Left renal pelvis (tissue), 4 donors: ENCODE measurements around the gene PDYN. TPM values are rescaled to one million over a fixed set of nuclear protein-coding genes. Genes with fewer than 3 reads are reported as not detected.

Experiments
- DNase-seq, 4 donors: peaks; one replicate each; pipeline ENCODE4 v3.0.0-alpha.2; 2013; ENCODE audit warnings: low read depth in 4 of 4, low spot score in 3 of 4
- polyA plus RNA-seq, 4 donors: library from polyadenylated mRNA; unstranded; fragments of 120-200 nt; gene quantifications; one replicate each; pipeline ENCODE4 v1.2.1, GENCODE V29; 2013; ENCODE audit not compliant: insufficient read length in 4 of 4

The PDYN gene
- polyA plus RNA-seq, 4 donors: 0.20 to 0.43 (median 0.23) TPM

GRCh38 chr20:1952737-1953530 is 40.9 kb downstream of the PDYN start:
- DNase-seq: no peak

DNA sequence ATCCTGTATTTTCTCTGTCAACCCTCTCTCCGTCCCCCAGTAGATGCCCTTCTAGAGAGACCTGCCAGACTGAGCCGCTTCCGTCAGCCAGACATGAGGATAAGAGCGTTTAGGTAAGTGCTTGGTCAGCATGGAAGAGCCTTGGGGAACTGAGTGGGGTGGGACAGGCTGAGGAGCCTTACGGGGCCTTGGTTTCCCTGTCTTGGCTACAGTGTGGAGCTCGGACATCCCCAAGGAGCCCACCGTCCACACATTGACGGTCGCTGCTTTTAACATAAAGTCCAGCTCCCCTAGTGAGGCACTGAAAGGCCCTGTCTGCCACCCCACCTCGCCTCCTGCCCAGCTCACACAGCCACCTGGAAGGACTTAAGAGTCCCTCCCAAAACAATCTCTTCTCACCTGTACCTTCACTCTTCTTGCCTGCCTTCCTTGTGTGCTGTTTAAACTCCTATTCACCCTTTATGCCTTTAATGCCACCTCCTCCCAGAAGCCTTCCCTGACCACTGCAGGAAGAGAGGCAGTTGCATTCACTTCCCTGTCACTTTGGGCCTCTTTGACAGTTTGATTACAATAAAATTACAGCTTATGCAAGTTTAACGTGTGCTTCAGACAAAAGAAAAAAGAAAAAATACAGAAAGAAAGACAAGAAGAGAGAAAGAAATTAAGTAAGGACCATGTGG is 42.3 kb downstream of the PDYN start:
- no peak for DNase-seq

DNA sequence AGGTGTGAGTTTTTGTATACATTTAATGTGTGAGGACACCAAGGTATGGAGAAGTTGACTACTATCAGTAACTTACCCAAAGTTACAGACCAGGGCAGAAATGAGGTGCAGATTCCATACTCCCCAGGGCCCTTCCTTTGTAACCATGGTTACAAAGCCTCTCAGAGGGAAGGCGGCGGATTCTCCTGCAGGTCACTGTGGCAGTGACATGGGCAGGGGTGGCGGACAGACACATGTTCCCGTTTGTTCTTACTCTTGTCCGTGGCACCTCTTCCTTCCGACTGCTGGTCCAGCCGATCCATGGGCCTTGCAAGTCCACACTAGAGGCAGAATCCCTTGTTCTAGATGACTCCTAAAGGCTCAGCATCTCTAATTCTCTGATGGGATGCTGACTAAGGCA is 43.0 kb downstream of the PDYN start:
- DNase-seq: no peak

- no peak for DNase-seq
Measured at GRCh38 chr20:1949347-1950100, 44.3 kb downstream of the PDYN start.

DNA sequence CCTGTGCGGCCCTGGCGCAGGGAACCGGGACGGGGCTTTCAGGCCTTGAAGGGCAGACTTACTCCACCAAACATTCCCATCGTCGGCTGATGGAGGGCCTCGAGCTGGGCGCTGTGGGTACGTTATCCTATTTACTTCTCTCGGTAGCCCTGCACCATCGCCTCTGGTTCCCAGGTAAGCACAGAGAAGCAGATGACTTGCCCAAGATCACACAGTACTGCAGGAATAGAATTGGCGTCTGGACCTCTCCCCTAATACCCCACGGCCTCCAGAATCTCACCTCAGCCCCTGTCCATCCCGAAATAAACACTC is 46.4 kb downstream of the PDYN start:
- no peak for DNase-seq

- DNase-seq: peak; percentile 42 to 76 (median 51)
Measured at GRCh38 chr20:1946762-1947534, 46.9 kb downstream of the PDYN start.

- no peak for DNase-seq
Measured at GRCh38 chr20:1946442-1946761, 47.5 kb downstream of the PDYN start.

DNA sequence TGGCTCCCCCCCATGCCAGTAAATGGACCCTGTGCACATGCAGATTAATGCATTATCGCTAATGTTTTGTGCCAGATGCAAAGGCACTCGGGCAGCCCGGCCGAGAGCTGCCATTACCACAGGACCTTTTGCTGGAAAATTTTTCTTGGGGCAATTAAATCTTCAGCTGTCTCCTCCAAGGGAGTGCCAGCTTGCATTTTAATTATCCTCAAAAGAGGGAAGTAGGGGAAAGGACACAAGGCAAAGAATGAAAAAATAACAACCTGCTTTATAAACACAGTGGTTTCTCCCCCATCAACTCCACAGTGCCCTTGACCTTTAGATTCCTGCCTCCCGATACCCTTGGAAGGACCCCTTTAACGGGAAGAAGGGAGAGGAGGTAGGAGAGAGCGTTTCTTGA is 48.2 kb downstream of the PDYN start:
- DNase-seq: no peak

DNA sequence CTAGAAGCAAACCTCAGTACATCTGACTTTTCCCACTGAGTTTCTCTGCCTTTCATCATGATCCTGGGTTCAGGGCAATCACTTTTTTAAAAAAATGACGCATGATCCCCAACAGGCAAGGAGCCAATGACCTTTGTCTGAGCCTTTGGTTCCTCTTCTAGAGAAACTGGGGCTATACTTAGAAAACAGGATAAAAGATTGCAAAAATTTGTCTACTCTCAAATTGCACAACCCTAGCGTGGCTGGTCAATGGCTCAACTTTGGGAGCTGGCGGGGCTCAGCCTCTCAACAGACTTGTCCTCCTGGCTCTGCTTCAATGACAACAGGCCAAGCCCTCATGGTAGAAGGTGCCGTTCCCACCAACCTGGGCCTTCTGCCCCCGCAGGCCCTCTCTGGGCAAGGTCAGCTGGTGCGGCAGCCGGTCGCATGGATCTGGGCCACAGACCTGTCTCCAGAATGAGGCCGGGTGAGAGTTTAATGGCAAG is 48.7 kb downstream of the PDYN start:
- DNase-seq: no peak

DNA sequence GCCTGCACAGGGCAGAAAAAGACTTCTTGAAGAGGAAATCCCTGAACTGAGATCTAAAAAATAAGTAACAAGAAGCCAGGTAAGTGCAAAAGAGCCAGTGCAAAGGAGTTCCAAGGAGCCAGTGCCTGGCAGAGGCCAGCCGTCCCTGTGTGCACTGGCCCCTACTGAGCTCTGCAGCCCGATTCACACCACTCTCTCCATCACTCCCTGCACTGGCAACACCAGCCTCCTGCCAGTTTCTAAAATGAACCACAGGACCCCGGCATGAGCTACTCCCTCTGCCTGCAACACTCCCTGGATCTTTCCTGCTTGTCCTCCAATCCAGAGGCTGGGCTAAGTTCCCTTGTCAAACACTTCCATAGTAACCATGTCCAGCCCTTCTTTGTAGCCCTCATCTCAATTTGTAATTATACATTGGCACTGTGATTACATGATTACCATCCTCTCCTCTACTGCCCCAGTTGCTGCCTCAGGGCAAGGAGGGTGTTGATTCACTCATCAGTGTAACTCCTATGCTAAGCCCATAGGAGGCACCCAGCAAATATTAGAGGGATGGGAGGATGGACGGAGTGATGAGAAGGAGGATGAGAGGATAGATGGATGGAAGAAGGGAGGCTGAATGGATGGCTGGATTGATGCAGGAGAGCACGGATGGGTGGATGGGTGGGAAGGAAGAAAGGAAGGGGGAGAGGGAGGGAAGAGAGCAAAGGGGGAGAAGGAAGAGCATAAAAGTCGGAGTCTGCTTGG is 49.3 kb downstream of the PDYN start:
- no peak for DNase-seq

DNA sequence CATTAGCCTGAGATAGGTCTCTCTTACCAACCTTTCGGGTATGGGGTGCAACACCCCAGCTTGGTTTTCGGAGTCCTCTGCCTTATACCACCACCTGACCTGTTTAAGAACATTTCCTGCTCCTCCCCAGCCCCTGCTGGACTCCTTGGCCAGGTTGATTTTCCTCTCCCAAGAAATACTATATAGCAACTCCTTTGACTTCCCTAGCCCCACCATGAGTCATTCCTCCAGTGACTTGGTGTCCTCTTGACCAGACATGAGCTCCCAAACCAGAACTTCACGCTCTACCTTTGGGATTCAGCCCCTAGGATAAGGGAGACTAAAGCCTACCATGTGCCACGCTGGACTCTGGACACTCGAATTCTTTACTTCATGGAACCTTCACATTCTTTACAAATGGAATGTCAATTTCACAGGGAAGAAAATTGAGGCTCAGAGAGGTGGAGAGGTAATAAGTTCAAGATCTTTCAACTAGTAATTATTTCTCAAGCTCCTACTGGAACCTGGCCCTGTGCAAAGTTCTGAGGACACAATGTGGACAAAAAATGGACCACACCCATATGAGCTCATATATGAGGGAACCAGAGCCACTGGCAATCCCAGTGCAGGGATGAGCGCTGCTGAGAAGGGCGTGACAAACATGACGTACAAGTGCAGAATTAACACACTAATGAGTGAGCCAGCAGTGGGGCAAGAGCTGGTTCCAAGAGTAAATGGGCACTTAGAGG is 50.4 kb downstream of the PDYN start:
- DNase-seq: no peak

- no peak for DNase-seq
Measured at GRCh38 chr20:1942486-1943274, 51.2 kb downstream of the PDYN start.

DNA sequence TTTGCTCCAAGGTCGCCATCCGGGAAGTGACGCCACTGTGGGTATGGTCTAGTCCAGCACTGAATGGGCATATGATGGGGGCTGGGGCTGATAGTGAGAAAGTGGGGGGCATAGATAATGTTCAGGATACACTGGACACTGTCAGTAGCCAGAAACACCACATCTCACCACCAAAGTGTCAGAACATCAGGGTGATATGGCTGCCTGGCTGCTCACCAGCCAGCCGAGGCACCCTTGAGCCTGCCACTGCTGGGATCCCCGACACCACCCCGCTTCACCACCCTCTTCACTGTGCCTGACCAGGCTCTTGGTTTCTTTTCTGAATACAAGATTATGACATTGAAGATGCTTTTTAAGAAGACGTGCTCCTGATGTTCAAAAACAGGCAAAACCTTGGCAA is 51.8 kb downstream of the PDYN start:
- no peak for DNase-seq

DNA sequence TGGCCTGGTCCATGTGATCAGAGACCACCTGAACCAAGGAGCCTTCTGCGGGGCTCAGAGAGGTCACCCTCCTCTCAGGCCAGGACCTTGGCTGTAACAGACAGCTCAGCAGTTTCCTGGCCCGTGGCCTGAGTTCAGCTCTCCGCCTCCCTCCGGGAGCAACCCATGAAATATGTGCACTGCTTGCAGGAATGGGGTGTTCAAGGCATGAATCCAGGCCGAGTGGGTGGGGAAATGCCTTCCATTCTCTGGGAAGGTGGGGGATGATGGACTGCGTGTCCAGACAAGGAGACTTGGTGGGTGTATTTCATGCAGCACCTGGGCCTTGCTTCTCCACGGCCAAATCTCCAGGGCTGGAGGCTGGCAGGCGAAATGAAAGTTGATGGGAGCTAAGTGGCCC is 52.6 kb downstream of the PDYN start:
- DNase-seq: no peak

DNA sequence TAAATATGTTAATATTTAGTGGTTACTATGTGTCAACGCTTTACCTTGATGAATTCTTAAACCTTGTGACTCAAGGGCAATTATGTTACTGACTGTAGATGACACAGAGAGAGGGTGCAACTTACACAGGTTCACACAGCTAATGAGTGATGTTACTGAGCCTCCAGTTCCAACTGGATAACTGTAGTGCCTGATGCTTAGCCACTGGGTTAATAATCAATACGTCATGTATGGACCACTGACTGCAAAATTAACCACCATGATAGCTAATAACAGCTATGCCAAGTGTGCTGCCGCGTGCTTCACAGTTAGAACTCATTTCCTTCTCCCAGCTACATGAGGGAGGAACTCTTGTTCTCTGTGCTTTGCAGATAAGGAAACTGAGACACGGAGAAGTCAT is 53.3 kb downstream of the PDYN start:
- DNase-seq: no peak

GRCh38 chr20:1939270-1939595 is 54.6 kb downstream of the PDYN start:
- no peak for DNase-seq

- DNase-seq: no peak
Measured at GRCh38 chr20:1938464-1939269, 55.2 kb downstream of the PDYN start.

DNA sequence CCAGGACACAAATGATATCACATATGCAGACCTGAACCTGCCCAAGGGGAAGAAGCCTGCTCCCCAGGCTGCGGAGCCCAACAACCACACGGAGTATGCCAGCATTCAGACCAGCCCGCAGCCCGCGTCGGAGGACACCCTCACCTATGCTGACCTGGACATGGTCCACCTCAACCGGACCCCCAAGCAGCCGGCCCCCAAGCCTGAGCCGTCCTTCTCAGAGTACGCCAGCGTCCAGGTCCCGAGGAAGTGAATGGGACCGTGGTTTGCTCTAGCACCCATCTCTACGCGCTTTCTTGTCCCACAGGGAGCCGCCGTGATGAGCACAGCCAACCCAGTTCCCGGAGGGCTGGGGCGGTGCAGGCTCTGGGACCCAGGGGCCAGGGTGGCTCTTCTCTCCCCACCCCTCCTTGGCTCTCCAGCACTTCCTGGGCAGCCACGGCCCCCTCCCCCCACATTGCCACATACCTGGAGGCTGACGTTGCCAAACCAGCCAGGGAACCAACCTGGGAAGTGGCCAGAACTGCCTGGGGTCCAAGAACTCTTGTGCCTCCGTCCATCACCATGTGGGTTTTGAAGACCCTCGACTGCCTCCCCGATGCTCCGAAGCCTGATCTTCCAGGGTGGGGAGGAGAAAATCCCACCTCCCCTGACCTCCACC is 56.4 kb downstream of the PDYN start:
- no peak for DNase-seq
